CD14-positive monocyte (primary cell): ENCODE measurements around the gene LRP1B. TPM values are rescaled to one million over a fixed set of nuclear protein-coding genes. Genes with fewer than 3 reads are reported as not detected.

ENCODE experiments used
- DNase-seq, 3 donors: peaks; one replicate each; pipeline ENCODE4 v3.0.0-alpha.2; 2011 to 2022
- H2AFZ ChIP-seq: 2 replicates; pipeline ENCODE4 v1.6.0; 2012; ENCODE audit warnings: mild to moderate bottlenecking, low read depth, low read length, inconsistent platforms; ENCODE audit not compliant: insufficient read depth, poor library complexity, severe bottlenecking
- H3K27ac ChIP-seq, 2 donors: 1 replicate in 1 of 2; 2 replicates in 1 of 2; pipeline ENCODE4 v1.5.1; 2012 to 2013; ENCODE audit warnings: low read length in 2 of 2, control low read depth in 1 of 2, inconsistent platforms in 1 of 2, low read depth in 1 of 2, mild to moderate bottlenecking in 1 of 2
- H3K27me3 ChIP-seq, 2 donors: one replicate each; pipeline versions ENCODE4 v1.6.0 to v1.6.1; 2011 to 2013; ENCODE audit warnings: low read length in 2 of 2; ENCODE audit not compliant: control insufficient read depth in 2 of 2, insufficient read depth in 2 of 2
- H3K36me3 ChIP-seq, 2 donors: replicated peaks in 1 of 2; 1 replicate in 1 of 2; 2 replicates in 1 of 2; pipeline versions ENCODE4 v1.5.1 to v1.6.1; 2012 to 2013; ENCODE audit warnings: low read length in 2 of 2, control low read depth in 1 of 2, inconsistent platforms in 1 of 2, mild to moderate bottlenecking in 1 of 2; ENCODE audit not compliant: insufficient read depth in 2 of 2, control insufficient read depth in 1 of 2
- H3K4me1 ChIP-seq, 2 donors: 1 replicate in 1 of 2; 2 replicates in 1 of 2; pipeline versions ENCODE4 v1.5.1 to v1.6.1; 2012 to 2013; ENCODE audit warnings: low read length in 2 of 2, control low read depth in 1 of 2, inconsistent platforms in 1 of 2, mild to moderate bottlenecking in 1 of 2, moderate library complexity in 1 of 2; ENCODE audit not compliant: insufficient read depth in 2 of 2, control insufficient read depth in 1 of 2
- H3K4me2 ChIP-seq: replicated peaks from 2 replicates; pipeline ENCODE3; 2012; ENCODE audit warnings: low read length, moderate library complexity, mild to moderate bottlenecking; ENCODE audit not compliant: poor library complexity, severe bottlenecking; ENCODE audit errors: extremely low read depth
- H3K4me3 ChIP-seq, 3 experiments: fragments of 200-600 bp in 1 of 3; sonication (generic) in 1 of 3; replicated peaks in 1 of 3; 1 replicate in 2 of 3; 2 replicates in 1 of 3; pipeline ENCODE4 v1.5.1; 2011 to 2013; ENCODE audit warnings: low read length in 3 of 3, mild to moderate bottlenecking in 3 of 3, control low read depth in 2 of 3, low read depth in 2 of 3, inconsistent platforms in 1 of 3, moderate library complexity in 1 of 3
- H3K79me2 ChIP-seq: 2 replicates; pipeline ENCODE4 v1.6.0; 2012; ENCODE audit warnings: mild to moderate bottlenecking, control low read depth, inconsistent platforms, low read length, moderate library complexity; ENCODE audit not compliant: insufficient read depth
- H3K9ac ChIP-seq: 2 replicates; pipeline ENCODE4 v1.6.0; 2017; ENCODE audit warnings: low read length, mild to moderate bottlenecking; ENCODE audit not compliant: insufficient read depth, poor library complexity, severe bottlenecking
- H3K9me3 ChIP-seq, 2 donors: replicated peaks in 1 of 2; 1 replicate in 1 of 2; 2 replicates in 1 of 2; pipeline versions ENCODE4 v1.5.1 to v1.6.1; 2012 to 2013; ENCODE audit warnings: low read length in 2 of 2, control low read depth in 1 of 2; ENCODE audit not compliant: control insufficient read depth in 1 of 2, insufficient read depth in 1 of 2
- H4K20me1 ChIP-seq: 2 replicates; pipeline ENCODE4 v1.6.0; 2012; ENCODE audit warnings: mild to moderate bottlenecking, low read length, control low read depth, moderate library complexity; ENCODE audit not compliant: insufficient read depth
- H3K27ac Mint-ChIP-seq, 7 donors: one replicate each; pipeline ENCODE4 v1.8.0; 2020; ENCODE audit warnings: mild to moderate bottlenecking in 7 of 7, mixed read lengths in 7 of 7, moderate library complexity in 6 of 7, inconsistent platforms in 2 of 7
- H3K27me3 Mint-ChIP-seq, 3 donors: one replicate each; pipeline ENCODE4 v1.8.0; 2021 to 2022; ENCODE audit warnings: low read depth in 3 of 3, mild to moderate bottlenecking in 3 of 3, mixed read lengths in 3 of 3, moderate library complexity in 3 of 3, inconsistent platforms in 1 of 3
- H3K36me3 Mint-ChIP-seq, 2 donors: one replicate each; pipeline ENCODE4 v1.8.0; 2020; ENCODE audit warnings: mixed read lengths in 2 of 2, inconsistent platforms in 1 of 2, mild to moderate bottlenecking in 1 of 2
- H3K4me1 Mint-ChIP-seq: one replicate; pipeline ENCODE4 v1.8.0; 2020; ENCODE audit warnings: mild to moderate bottlenecking, mixed read lengths
- H3K4me3 Mint-ChIP-seq, 2 donors: one replicate each; pipeline ENCODE4 v1.8.0; 2020; ENCODE audit warnings: mild to moderate bottlenecking in 2 of 2, mixed read lengths in 2 of 2, moderate library complexity in 1 of 2
- H3K9me3 Mint-ChIP-seq, 7 donors: one replicate each; pipeline ENCODE4 v1.8.0; 2020 to 2022; ENCODE audit warnings: mixed read lengths in 7 of 7, mild to moderate bottlenecking in 6 of 7, moderate library complexity in 6 of 7, inconsistent platforms in 2 of 7
- CTCF ChIP-seq: fragments of 200-600 bp; IDR thresholded peaks from one replicate; pipeline ENCODE4 v1.8.0; 2022; ENCODE audit warnings: antibody characterized with exemption, mild to moderate bottlenecking
- WGBS: methylation state at CpG from one replicate; pipeline ENCODE4 v1.1.5; 2013; ENCODE audit warnings: missing lambda C conversion rate; ENCODE audit not compliant: insufficient coverage; 5-methylcytosine and 5-hydroxymethylcytosine counted together
- intact Hi-C, 2 donors: fragments of 100-400 bp; cut with micrococcal nuclease; formaldehyde crosslinking; loops; one replicate each; pipeline versions ENCODE4 v1.15.0 to v1.15.1; 2023
- polyA plus RNA-seq, 3 donors: library from polyadenylated mRNA; depleted of rRNA in 1 of 3; unstranded in 2 of 3; stranded (reverse) in 1 of 3; fragments of 300-500 nt in 2 of 3; fragments of >200 nt in 1 of 3; fragmentation: Illumina TruSeq in 2 of 3; gene quantifications; 1 replicate in 2 of 3; 2 replicates in 1 of 3; pipeline ENCODE4 v1.2.3, GENCODE V29; 2012 to 2021

LRP1B gene
- polyA plus RNA-seq, 3 donors = not detected

GRCh38 chr2:140269000-140269399 lies 1861.8 kb downstream of the LRP1B start:
- 85% methylated on average over 7 of the region's 7 CpGs for WGBS
- no peaks in the 10 kb centered on the region for H3K79me2 ChIP-seq

GRCh38 chr2:140262908-140263307 lies 1867.9 kb downstream of the LRP1B start:
- Histone ChIP-seq H3K36me3 (no peaks in the 10 kb centered on the region), H3K79me2 (no peaks in the 10 kb centered on the region), H4K20me1 (no peaks in the 10 kb centered on the region), H3K9ac (no peak overlapping the region), H3K27me3 (no peaks in the 10 kb centered on the region), H3K27ac (no peak overlapping the region), H2AFZ (no peak overlapping the region), H3K9me3 (no peaks in the 10 kb centered on the region), H3K4me3 (no peak overlapping the region), H3K4me1 (no peaks in the 10 kb centered on the region), H3K4me2 (no peak overlapping the region)
- no peaks in the 10 kb centered on the region for H3K36me3 Mint-ChIP-seq
- H3K4me3 Mint-ChIP-seq = no peak overlapping the region
- intact Hi-C loops = no loop called here
- WGBS = 87% methylated on average over 5 of the region's 6 CpGs
- H3K27me3 Mint-ChIP-seq = no peaks in the 10 kb centered on the region
- H3K27ac Mint-ChIP-seq = no peak overlapping the region
- no peak for DNase-seq
- H3K4me1 Mint-ChIP-seq = no peaks in the 10 kb centered on the region
- H3K9me3 Mint-ChIP-seq = peaks cover 0 to 3% (median 0%) of the 10 kb centered on the region in 7 donors
- TF ChIP-seq CTCF = no peak

More at GRCh38 chr2:140269000-140269399, 1861.8 kb downstream of the LRP1B start:
- Histone ChIP-seq H3K36me3 (no peaks in the 10 kb centered on the region), H3K4me3 (no peak overlapping the region), H4K20me1 (no peaks in the 10 kb centered on the region), H3K9ac (no peak overlapping the region), H3K4me1 (no peaks in the 10 kb centered on the region), H3K27ac (no peak overlapping the region), H2AFZ (no peak overlapping the region), H3K9me3 (no peaks in the 10 kb centered on the region), H3K27me3 (no peaks in the 10 kb centered on the region), H3K4me2 (no peak overlapping the region)
- no peak for TF ChIP-seq CTCF
- Mint-ChIP-seq H3K27me3 (no peaks in the 10 kb centered on the region), H3K36me3 (no peaks in the 10 kb centered on the region), H3K4me1 (no peaks in the 10 kb centered on the region), H3K27ac (no peak overlapping the region), H3K9me3 (peaks cover 0 to 2% (median 0%) of the 10 kb centered on the region in 7 donors), H3K4me3 (no peak overlapping the region)
- intact Hi-C loops = no loop called here
- DNase-seq = no peak
